Right renal pelvis (tissue), 4 donors: ENCODE measurements around the gene HEXIM2. TPM values are rescaled to one million over a fixed set of nuclear protein-coding genes. Genes with fewer than 3 reads are reported as not detected.

Source experiments
- DNase-seq, 4 donors: peaks; one replicate each; pipeline ENCODE4 v3.0.0-alpha.2; 2013; ENCODE audit warnings: low read depth in 4 of 4, low spot score in 3 of 4, missing footprints in 1 of 4
- polyA plus RNA-seq, 4 donors: library from polyadenylated mRNA; unstranded; fragments of 120-200 nt; gene quantifications; one replicate each; pipeline ENCODE4 v1.2.1, GENCODE V29; 2013; ENCODE audit not compliant: insufficient read length in 4 of 4

The HEXIM2 gene
- polyA plus RNA-seq, 4 donors = 12.8 to 16.5 (median 13.5) TPM

DNA sequence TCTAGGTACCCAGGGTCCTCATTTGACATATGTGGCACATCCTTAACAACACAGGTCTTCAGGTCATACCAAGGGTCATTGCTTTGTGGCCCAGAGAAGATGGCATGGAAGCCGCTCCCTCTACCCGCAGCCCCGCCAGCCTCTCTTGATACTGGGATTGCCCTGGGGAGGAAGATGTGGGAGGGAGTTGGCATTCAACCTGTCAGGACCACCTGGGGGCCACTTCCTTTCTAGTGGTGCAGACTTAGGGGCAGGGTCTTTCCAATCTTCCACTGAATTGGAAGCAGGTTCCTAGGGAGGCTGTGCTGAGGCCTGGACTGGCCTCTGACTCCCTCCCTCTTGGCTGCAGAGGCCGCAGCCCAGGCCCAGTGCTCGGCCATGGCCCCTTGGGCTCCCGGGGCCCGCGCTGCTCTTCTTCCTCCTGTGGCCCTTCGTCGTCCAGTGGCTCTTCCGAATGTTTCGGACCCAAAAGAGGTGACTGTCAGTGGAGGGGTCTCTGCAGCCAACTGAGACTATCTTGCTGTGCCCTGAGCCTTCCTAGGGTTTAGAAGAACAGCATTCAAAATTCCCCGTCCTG, 18.5 kb upstream of the HEXIM2 start:
- DNase-seq = no peak

DNA sequence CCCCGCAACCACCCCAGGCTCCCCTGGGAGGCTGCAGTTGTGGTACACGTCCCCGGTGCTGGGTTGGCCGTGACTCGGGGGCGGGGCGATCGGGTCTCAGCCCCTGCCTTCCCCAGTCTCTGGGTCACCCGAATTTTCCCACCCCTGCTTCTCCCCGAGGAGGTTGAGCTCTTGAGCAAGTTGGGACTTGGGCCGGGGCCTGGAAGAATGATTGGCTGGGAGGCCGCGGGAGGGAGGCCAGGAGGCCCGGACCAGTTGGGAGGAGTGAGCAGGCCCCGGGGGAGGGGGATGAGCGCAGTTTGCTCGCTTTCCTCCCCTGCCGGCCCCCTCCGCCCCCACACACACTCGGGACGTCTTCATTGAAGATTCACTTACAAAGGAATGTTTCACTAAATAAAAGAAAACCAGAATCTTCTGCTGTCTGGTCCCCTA, 17.9 kb upstream of the HEXIM2 start:
- no peak for DNase-seq

DNA sequence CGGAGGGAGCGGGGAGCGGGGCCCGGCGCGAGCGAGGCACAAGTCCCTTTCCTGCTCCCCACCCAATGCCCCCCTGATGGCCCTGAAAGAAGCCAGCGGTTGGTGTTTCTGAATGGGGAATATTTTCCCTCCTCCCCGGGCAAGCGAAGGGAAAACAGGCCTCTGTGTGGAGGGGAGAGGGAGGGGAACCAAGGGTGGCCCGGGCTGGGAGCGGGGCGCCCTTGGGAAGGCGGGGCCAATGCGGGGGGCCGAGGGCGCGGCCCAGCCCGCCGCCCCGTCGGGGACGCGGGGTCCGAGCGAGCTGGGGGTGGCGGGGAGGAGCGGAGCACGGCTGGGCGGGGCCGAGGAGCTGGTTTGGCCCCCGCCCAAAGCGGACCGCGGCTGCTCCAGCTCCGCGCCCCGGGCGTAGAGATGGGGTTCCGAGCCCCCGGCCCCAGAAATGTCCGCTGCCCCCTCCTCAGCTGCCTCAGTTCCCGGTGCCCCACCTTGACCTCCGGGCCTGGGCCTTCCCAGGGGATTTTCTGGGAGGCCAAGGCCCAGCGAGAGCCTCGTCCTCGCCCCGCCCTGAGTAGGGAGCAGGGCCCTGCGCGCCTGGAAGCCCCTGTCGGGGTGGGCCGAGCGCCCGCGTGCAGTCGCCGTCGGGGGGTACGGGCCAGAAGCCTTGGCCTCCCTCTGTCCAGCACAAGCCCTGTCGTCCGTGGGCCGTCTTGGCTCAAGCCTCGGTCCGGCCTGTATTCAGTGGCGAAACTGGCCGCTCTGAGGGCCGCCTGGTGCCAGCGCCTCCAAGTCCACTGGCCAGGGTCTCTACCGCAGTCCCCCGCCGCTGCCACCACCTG, 17.3 kb upstream of the HEXIM2 start:
- no peak for DNase-seq

DNA sequence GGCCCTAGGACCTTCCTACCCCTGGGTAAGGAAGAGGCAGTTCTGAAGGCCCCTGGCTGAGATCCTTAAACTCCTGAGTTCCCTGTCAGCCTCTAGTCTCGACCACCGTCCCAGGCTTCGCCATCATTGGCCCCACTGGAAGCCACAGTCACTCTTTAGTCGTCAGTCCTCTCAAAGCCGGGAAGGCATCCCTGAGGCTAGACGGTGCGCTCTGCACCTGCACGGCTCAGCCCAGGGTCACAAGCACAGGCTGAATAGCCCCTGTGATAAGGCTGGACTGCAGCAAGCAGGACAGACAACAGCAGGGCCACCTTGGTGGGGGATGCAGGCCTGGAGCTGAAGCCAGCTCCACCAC, 16.7 kb upstream of the HEXIM2 start:
- no peak for DNase-seq

DNA sequence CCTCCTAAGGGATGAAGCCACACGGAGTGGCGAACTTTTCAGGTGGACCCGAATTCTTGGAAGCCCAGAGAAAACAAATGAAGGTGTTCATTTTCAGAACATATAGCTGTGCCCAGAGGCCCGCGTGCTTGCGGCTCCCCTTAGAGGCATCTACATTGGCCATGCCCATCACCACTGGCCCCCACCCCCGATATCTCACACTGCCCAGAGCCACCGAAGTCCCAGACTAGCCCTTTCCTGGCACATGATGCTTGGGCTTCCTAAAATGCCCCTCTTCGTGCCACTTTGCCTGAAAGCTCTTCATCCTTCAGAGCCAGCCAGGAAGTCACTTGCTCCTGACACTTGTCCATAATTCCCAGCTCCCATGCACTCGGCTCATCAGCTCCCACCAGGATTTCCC, 15.5 kb upstream of the HEXIM2 start:
- DNase-seq = no peak

DNA sequence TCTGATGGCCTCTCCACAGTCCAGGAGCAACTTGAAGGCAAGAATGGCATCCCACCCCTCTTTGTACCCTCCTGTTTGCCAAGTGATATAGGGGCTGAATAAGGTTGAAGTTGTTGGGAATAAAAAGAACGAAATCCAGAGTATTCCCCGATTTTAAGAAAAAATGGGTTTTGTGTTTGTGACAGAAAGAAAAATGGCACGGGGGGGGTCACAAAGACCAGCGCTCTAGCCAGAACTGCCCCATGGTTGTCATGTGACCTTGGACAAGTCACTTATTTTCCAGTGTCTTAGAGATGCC, 15.1 kb upstream of the HEXIM2 start:
- DNase-seq = no peak

DNA sequence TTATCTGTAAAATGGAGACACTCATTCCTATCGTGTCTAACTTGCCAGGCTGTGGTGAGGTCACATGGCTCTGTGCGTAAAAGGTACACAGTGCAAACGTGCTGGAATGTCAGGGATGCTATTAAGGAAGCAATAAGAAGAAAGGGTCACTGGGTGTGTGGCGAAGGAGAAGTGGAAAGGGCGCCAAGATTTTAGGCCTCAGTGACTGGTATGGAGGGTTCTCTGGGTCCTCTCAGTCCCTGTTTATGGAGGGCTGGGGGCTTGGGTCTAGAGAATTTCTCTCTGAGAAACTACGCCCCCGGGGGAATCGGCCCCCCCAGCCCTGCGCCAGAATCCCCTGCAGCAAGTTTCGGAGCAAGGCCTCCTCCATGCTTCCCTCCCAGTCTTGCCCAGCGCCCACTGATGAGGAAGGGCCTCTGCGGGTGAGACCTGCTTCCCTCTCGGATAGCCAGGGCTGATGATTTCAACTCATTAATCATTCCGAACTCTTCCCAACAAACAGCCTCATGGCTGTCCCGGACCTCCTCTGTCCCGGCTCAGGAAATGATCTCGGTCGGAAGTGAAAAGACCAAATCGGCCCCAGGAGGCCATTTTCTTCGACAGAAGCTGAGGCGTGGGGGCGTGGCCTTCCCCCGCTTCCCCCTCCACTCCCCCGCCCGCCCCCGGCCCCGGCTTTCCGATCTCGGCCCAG, 14.6 kb upstream of the HEXIM2 start:
- no peak for DNase-seq

- peak in 3 of 4 donors; percentile 87 to 93 (median 92) for DNase-seq
These were observed 14.0 kb upstream of the HEXIM2 start for GRCh38 chr17:45147581-45148182.

GRCh38 chr17:45148183-45149036, 13.3 kb upstream of the HEXIM2 start, which contains the start of gene HEXIM1:
TSS of gene HEXIM1 (plus strand) at chr17:45148475. CDS start at chr17:45149191, 716 bp downstream.
- DNase-seq = peak; percentile 99 to 100 (median 100)

GRCh38 chr17:45149037-45149668, 12.5 kb upstream of the HEXIM2 start:
- DNase-seq = peak in 1 of 4 donors; percentile 87

DNA sequence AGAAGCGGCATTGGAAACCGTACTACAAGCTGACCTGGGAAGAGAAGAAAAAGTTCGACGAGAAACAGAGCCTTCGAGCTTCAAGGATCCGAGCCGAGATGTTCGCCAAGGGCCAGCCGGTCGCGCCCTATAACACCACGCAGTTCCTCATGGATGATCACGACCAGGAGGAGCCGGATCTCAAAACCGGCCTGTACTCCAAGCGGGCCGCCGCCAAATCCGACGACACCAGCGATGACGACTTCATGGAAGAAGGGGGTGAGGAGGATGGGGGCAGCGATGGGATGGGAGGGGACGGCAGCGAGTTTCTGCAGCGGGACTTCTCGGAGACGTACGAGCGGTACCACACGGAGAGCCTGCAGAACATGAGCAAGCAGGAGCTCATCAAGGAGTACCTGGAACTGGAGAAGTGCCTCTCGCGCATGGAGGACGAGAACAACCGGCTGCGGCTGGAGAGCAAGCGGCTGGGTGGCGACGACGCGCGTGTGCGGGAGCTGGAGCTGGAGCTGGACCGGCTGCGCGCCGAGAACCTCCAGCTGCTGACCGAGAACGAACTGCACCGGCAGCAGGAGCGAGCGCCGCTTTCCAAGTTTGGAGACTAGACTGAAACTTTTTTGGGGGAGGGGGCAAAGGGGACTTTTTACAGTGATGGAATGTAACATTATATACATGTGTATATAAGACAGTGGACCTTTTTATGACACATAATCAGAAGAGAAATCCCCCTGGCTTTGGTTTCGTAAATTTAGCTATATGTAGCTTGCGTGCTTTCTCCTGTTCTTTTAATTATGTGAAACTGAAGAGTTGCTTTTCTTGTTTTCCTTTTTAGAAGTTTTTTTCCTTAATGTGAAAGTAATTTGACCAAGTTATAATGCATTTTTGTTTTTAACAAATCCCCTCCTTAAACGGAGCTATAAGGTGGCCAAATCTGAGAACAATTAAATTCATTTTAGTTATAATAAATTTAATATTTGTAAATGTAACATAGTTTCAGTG, 11.7 kb upstream of the HEXIM2 start:
- no peak for DNase-seq

- DNase-seq = no peak
These were observed 10.5 kb upstream of the HEXIM2 start for GRCh38 chr17:45150911-45151809.

DNA sequence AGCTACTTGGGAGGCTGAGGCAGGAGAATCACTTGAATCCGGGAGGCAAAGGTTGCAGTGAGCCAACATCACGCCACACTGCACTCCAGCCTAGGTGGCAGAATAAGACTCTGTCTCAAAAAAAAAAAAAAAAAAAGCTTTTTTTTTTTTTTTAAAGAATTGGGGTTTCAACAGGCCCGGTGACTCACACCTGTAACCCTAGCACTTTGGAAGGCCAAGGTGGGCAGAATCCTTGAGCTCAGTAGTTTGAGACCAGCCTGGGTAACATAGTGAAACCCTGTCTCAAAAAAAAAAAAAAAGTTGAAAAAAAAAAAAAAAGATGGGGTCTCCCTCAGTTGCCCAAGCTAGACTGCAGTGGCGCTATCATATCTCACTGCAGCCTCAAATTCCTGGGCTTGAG, 6.6 kb upstream of the HEXIM2 start:
- no peak for DNase-seq

DNA sequence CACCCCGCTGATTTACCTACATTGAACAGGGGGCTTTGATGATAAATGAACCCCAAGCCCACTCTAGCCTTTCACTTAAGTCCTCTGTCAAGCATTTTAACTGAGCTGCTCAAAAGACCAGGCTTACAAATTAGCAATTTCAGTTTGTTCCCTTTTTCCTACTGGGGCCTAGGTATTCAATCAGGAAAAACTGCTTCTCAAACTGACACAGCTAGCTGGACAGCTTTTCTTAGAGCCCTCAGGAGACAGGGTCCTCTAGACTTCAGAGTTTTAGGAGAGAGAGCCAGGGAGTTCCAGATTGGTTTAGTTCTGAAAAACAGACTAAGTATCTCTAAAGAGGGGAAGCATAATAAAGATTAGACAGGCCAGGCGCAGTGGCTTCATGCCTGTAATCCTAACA, 6.2 kb upstream of the HEXIM2 start:
- no peak for DNase-seq

- no peak for DNase-seq
These were observed 5.4 kb upstream of the HEXIM2 start for GRCh38 chr17:45156242-45156641.

GRCh38 chr17:45160447-45161287, 1.0 kb upstream of the HEXIM2 start:
- DNase-seq = peak in 1 of 4 donors; percentile 77
